AG08395 (cell line): ENCODE data around the gene PHEX.

Source experiments
- DNase-seq: peaks from one replicate; pipeline ENCODE4 v3.0.0; 2012; ENCODE audit warnings: mixed read lengths, low spot score

The PHEX gene

DNA sequence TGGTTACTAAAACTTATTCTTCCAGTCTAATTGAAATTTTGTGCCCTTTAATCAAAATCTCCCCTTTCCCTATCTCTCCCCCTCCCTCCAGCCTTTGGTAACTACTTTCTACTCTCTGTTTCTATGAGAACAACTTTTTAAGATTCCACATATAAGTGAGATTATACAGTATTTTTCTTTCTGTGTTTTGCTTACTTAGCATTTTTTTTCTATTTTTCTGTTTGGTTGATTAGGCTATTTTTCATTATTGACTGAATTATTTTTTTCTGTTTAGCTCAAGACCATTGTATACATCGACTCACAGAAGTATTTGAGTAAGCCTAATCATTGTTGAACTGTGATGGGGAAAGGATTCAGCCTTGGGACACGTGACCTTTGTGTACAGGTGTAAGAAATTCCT is 116.4 kb downstream of the PHEX start:
- DNase-seq: no peak

DNA sequence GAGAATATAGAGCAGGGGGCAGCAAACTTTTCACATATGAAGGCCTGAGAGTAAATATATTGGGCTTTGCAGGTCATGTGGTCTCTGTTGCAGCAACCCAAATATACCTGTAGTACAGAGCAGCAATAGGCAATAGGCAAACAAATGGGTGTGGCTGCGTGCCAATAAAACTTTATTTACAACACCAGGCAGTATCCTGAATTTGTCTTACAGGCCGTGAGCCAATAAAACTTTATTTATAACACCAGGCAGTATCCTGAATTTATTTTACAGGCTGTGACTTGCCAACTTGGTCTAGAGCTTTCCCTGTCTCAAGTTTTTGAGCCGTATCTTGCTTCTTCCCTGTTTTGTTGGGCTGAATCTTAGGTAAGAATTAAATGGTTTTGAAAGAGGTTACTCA is 118.2 kb downstream of the PHEX start:
- no peak for DNase-seq

DNA sequence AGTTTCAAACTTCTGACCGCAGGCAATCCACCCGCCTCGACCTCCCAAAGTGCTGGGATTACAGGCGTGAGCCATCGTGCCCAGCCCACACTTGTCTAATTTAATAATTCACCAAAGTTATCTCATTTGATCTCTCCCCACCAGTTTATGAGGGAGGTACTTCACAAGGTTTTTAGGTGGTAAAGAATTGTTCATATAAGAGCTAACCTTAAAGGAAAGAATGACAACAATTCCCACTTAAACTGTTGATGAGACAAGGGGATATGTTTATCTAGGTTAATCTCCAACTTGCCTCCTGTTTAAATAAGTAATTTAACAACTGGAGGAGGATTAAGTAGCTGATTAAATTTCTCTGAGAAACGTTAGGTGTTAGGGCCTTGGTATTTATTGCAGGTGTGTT is 123.0 kb downstream of the PHEX start:
- DNase-seq: no peak

DNA sequence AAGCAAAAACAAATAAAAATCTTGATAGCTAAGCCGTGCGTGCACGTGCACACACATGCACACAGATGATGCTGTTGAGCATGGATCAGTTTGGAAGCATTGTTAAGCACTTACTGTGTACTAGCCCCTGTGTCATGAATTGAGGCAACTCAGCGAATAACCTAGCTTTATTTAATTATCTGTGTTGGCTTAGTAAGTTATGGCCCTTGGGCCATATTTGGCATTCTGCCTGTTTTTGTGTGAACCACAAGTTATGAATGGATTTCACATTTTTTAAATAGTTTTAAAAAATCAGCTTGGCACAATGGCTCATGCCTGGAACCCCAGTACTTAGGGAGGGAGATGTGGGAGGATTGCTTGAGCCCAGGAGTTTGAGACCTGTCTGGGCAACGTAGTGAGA is 126.9 kb downstream of the PHEX start:
- peak; percentile 11 for DNase-seq

- no peak for DNase-seq
Observed at GRCh38 chrX:22163326-22163725, 131.2 kb downstream of the PHEX start.

DNA sequence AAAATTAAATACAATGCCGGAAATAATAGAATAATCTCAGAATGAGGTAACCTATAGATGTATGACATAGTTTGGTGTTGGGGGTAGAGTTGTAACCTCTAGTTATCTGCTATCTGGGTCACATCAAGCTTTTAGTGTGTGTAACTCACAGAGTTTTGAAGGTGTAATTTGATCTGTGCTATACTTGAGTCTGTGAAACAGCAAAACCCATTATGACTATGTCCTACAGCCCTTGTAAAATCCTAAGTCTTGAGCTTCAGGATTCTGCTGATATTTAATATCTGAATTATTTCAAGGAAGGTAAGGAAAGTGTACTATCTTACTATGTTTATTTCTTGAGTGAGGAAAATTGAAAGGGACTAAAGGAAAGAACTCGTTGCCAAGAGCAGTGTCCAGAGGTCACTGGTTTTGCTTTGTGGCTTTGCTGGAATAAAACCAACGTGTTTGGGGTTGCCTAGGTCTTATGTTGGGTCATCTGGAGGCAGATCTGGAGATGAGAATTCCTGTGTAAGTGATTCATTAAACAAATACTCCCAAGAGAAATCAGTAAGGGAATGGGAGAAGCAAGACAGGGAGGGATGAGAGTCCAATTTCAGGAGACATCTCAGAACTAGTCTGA is 132.8 kb downstream of the PHEX start:
- DNase-seq: no peak

- no peak for DNase-seq
Observed at GRCh38 chrX:22165732-22166457, 133.8 kb downstream of the PHEX start.

GRCh38 chrX:22171287-22172060 is 139.3 kb downstream of the PHEX start:
- no peak for DNase-seq

DNA sequence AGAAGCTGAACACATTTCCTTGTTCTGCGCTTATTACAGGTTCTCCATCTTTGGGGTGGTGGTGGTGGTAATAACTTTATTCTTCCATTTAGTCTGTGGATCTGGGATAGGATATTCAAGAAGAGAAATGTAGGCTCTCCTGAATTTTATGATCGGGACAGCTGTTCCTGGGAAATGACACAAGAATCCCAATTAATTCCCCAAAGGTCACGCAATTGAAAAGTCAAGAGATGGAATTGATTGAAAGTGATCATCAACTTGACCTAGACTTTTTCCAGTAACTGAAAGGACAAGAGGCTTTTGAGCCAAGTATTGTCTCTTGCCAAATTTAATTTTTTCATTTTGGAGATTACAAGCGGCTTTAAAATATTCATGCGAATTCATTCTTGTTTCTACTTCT is 141.8 kb downstream of the PHEX start:
- DNase-seq: no peak

GRCh38 chrX:22177950-22178515 is 145.9 kb downstream of the PHEX start:
- no peak for DNase-seq

DNA sequence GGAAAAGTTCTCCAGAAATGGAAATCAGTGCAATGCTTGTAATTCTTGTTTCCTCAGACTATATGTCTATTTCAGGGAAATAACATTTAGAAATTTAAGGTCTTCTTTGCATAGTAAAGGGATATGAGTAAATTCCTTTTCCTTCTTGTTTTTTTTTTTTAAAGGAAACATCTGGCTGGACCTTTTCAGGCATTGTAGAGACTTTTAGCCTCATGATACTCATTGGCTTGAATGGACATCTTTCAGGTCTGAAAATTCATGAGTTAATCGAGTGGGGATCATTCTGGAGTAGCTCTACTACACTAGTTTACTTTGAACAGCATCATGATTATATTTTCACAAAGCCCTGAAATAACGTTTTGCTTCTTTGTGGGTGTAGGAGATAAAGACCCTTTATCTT is 152.0 kb downstream of the PHEX start:
- no peak for DNase-seq

DNA sequence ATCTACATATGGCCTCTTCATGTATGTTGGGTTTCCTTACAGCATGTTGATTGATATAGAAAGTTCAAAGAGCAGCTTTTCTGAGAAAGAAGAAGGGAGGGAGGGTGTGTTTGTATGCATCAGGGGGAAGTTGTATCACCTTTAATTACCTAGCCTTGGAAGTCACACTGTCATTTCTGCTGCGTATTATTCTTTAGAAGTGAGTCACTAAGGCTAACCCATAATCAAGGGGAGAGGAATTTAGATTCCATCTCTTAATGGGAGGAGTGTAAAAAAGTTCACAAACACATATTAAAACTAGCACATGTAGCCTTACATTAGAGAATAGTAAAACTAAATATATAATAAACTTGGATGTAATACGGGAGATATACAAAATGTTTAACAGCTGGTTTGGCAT is 154.0 kb downstream of the PHEX start:
- DNase-seq: no peak

GRCh38 chrX:22192419-22193060 is 160.4 kb downstream of the PHEX start:
- DNase-seq: peak; percentile 68

- no peak for DNase-seq
Observed at GRCh38 chrX:22193851-22194659, 161.9 kb downstream of the PHEX start.

GRCh38 chrX:22194660-22194945 is 162.5 kb downstream of the PHEX start:
- DNase-seq: no peak

GRCh38 chrX:22196149-22196548 is 164.0 kb downstream of the PHEX start:
- no peak for DNase-seq

GRCh38 chrX:22202251-22202650 is 170.1 kb downstream of the PHEX start:
- no peak for DNase-seq

GRCh38 chrX:22203186-22203585 is 171.1 kb downstream of the PHEX start:
- DNase-seq: no peak

DNA sequence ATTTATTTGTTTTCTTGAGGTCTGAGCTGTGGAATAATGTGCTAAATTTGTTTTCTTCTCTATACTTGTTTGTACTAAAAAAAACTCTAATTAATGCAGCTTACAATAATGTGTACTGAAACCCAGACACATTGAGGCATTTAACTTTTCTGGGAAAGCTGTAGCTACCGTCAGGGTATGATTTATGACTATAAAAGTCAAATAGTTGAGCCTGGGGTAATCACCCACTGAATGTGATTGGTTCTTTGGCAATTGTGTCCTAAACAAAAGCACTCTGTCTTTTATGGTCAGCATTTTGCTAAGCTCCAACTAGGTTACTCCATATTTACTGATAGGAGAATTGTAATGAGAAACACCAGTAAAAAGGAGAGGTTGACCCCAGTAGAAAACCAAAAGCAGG is 174.7 kb downstream of the PHEX start:
- DNase-seq: no peak

- DNase-seq: peak; percentile 11
Observed at GRCh38 chrX:22220941-22221340, 188.8 kb downstream of the PHEX start.

DNA sequence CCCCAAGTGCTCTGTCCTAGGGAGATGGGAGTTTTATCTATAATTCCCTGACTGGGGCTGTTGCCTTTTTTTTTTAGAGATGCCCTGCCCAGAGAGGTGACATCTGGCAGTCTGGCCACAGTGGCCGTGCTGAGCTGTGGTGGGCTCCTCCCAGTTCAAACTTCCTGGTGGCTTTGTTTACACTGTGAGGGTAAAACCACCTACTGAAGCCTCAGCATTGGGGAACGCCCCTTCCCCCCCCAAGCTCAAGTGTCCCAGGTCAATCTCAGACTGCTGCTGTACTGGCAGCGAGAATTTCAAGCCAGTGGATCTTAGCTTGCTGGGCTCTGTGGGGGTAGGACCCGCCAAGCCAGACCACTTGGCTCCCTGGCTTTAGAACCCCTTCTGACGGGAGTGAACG is 202.3 kb downstream of the PHEX start:
- no peak for DNase-seq

DNA sequence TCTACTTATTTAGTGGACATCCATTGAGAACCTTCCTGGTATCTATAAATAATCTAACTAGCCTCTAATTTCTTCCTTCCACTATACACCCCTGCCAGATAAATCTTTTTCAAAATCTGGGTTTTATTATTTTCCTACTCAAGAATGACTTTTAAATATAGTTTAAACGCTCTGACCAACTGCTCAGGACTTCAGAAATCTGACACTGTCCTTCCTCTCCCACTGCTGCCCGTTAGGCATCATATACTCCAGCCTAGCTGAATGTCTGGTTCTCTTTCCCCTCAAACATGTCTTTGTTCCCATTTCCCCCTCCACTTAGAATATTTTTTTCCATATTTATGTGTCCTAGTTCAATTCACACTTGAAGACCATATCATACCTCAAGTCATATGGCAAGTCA is 205.4 kb downstream of the PHEX start:
- DNase-seq: peak; percentile 2
